Measurements from ENCODE around the gene CDC42. TPM values are rescaled to one million over a fixed set of nuclear protein-coding genes. Genes with fewer than 3 reads are reported as not detected.
A peak's percentile ranks its signal among the peaks of the same experiment; 100 is the strongest.
"Not testable (repeated sequence)": the region's sequence is repeated elsewhere in the genome, so short reads cannot be mapped to it uniquely, and the experiment has no call there.

CDC42 gene
- total RNA-seq: 100 to 1,000 TPM; 365 to 389 TPM

GRCh38 chr1:22052115-22053016, at the start of gene CDC42:
CDC42 (plus strand) TSS chr1:22052709; CDS start chr1:22078479, 25,770 bp downstream.
- ChIA-PET CTCF (interaction anchor here (1.1 to 15.9 kb wide), 5 partner anchors 9 to 53 kb away, joined by 3 to 210 read pairs (median 6); no protein-coding TSS in a partner anchor), POLR2A (interaction anchor here (0.8 to 14.0 kb wide), 14 partner anchors 10 to 270 kb away, joined by 3 to 310 read pairs (median 6); partner anchors contain the start of gene USP48)
- Mint-ChIP-seq H3K27me3 (ENCODE audit: low read depth) (no peaks in the 10 kb centered on the region), H3K4me1 (ENCODE audit: low read depth) (peaks cover 66% of the 10 kb centered on the region), H3K9me3 (ENCODE audit: insufficient read depth) (no peaks in the 10 kb centered on the region), H3K4me3 (peak within 1 kb of the TSS; percentile 93), H3K36me3 (ENCODE audit: low read depth) (peaks cover 39% of the 10 kb centered on the region), H3K27ac (peak within 1 kb of the TSS; percentile 96)
- DNase-seq (peak; percentile 98), ATAC-seq (peak; percentile 92)

- POLR2A ChIA-PET: not testable (repeated sequence)
These were observed 49.6 kb upstream of the CDC42 start for GRCh38 chr1:22002875-22003274.

GRCh38 chr1:22003959-22004358, 48.5 kb upstream of the CDC42 start:
- H3K4me3 Mint-ChIP-seq; CTCF ChIA-PET; H3K36me3 Mint-ChIP-seq (ENCODE audit: low read depth); ATAC-seq; DNase-seq; H3K27me3 Mint-ChIP-seq (ENCODE audit: low read depth); H3K9me3 Mint-ChIP-seq (ENCODE audit: insufficient read depth); H3K27ac Mint-ChIP-seq; POLR2A ChIA-PET; H3K4me1 Mint-ChIP-seq (ENCODE audit: low read depth): not testable (repeated sequence)

More at GRCh38 chr1:22002875-22003274, 49.6 kb upstream of the CDC42 start:
- H3K27me3 Mint-ChIP-seq (ENCODE audit: low read depth); H3K27ac Mint-ChIP-seq; H3K36me3 Mint-ChIP-seq (ENCODE audit: low read depth); CTCF ChIA-PET; DNase-seq; ATAC-seq; H3K9me3 Mint-ChIP-seq (ENCODE audit: insufficient read depth); H3K4me1 Mint-ChIP-seq (ENCODE audit: low read depth); H3K4me3 Mint-ChIP-seq: not testable (repeated sequence)

GRCh38 chr1:22005261-22006149, 47.0 kb upstream of the CDC42 start:
- H3K4me3 Mint-ChIP-seq; H3K27me3 Mint-ChIP-seq (ENCODE audit: low read depth); POLR2A ChIA-PET; H3K9me3 Mint-ChIP-seq (ENCODE audit: insufficient read depth); H3K27ac Mint-ChIP-seq; H3K4me1 Mint-ChIP-seq (ENCODE audit: low read depth); H3K36me3 Mint-ChIP-seq (ENCODE audit: low read depth): not testable (repeated sequence)
- DNase-seq (peak; percentile 67), ATAC-seq (peak; percentile 85)
- CTCF ChIA-PET: interaction anchor here (1.5 kb wide), 1 partner anchor 19 kb away, joined by 6 read pairs; no protein-coding TSS in a partner anchor

- H3K27me3 Mint-ChIP-seq (ENCODE audit: low read depth); DNase-seq; H3K27ac Mint-ChIP-seq; H3K4me3 Mint-ChIP-seq; H3K36me3 Mint-ChIP-seq (ENCODE audit: low read depth); POLR2A ChIA-PET; ATAC-seq; H3K4me1 Mint-ChIP-seq (ENCODE audit: low read depth); H3K9me3 Mint-ChIP-seq (ENCODE audit: insufficient read depth): not testable (repeated sequence)
- CTCF ChIA-PET: interaction anchor here (1.5 kb wide), 1 partner anchor 18 kb away, joined by 6 read pairs; no protein-coding TSS in a partner anchor
These were observed 45.8 kb upstream of the CDC42 start for GRCh38 chr1:22006736-22007135.

GRCh38 chr1:22007262-22007661, 45.2 kb upstream of the CDC42 start:
- not testable (repeated sequence) for ATAC-seq

GRCh38 chr1:22009566-22009965, 42.9 kb upstream of the CDC42 start:
- CTCF ChIA-PET; H3K27ac Mint-ChIP-seq; H3K9me3 Mint-ChIP-seq (ENCODE audit: insufficient read depth); H3K4me1 Mint-ChIP-seq (ENCODE audit: low read depth); H3K36me3 Mint-ChIP-seq (ENCODE audit: low read depth); DNase-seq; H3K27me3 Mint-ChIP-seq (ENCODE audit: low read depth); ATAC-seq; POLR2A ChIA-PET; H3K4me3 Mint-ChIP-seq: not testable (repeated sequence)

More at GRCh38 chr1:22007262-22007661, 45.2 kb upstream of the CDC42 start:
- H3K9me3 Mint-ChIP-seq (ENCODE audit: insufficient read depth); H3K4me1 Mint-ChIP-seq (ENCODE audit: low read depth); H3K27me3 Mint-ChIP-seq (ENCODE audit: low read depth); H3K4me3 Mint-ChIP-seq; DNase-seq; H3K36me3 Mint-ChIP-seq (ENCODE audit: low read depth); H3K27ac Mint-ChIP-seq; POLR2A ChIA-PET; CTCF ChIA-PET: not testable (repeated sequence)

GRCh38 chr1:22012752-22013151, 39.8 kb upstream of the CDC42 start:
- ATAC-seq; H3K4me3 Mint-ChIP-seq; H3K36me3 Mint-ChIP-seq (ENCODE audit: low read depth); POLR2A ChIA-PET; H3K4me1 Mint-ChIP-seq (ENCODE audit: low read depth); DNase-seq; CTCF ChIA-PET; H3K27me3 Mint-ChIP-seq (ENCODE audit: low read depth); H3K27ac Mint-ChIP-seq; H3K9me3 Mint-ChIP-seq (ENCODE audit: insufficient read depth): not testable (repeated sequence)

GRCh38 chr1:22014575-22015206, 37.8 kb upstream of the CDC42 start:
- ATAC-seq; H3K36me3 Mint-ChIP-seq (ENCODE audit: low read depth); DNase-seq; H3K4me3 Mint-ChIP-seq; H3K27me3 Mint-ChIP-seq (ENCODE audit: low read depth); POLR2A ChIA-PET; H3K27ac Mint-ChIP-seq; H3K9me3 Mint-ChIP-seq (ENCODE audit: insufficient read depth): not testable (repeated sequence)
- peaks cover 16% of the 10 kb centered on the region for H3K4me1 Mint-ChIP-seq (ENCODE audit: low read depth)
- CTCF ChIA-PET: interaction anchor here (2.1 kb wide), 1 partner anchor 10 kb away, joined by 6 read pairs; no protein-coding TSS in a partner anchor

GRCh38 chr1:22018583-22019559, 33.6 kb upstream of the CDC42 start:
- POLR2A ChIA-PET: interaction anchor here (0.7 to 10.7 kb wide), 6 partner anchors 11 to 237 kb away, joined by 3 to 310 read pairs (median 6); partner anchors contain the start of gene CDC42

More at GRCh38 chr1:22018583-22019559, 33.6 kb upstream of the CDC42 start:
- CTCF ChIA-PET: interaction anchor here (0.6 to 17.7 kb wide), 8 partner anchors 12 to 398 kb away, joined by 3 to 210 read pairs (median 4); partner anchors contain the start of gene CDC42
- peak overlapping the region; percentile 87 for H3K27ac Mint-ChIP-seq
- peak overlapping the region; percentile 17 for H3K4me3 Mint-ChIP-seq
- H3K27me3 Mint-ChIP-seq (ENCODE audit: low read depth): no peaks in the 10 kb centered on the region
- peaks cover 40% of the 10 kb centered on the region for H3K4me1 Mint-ChIP-seq (ENCODE audit: low read depth)
- no peaks in the 10 kb centered on the region for H3K36me3 Mint-ChIP-seq (ENCODE audit: low read depth)
- DNase-seq (peak; percentile 82), ATAC-seq (peak; percentile 92)
- H3K9me3 Mint-ChIP-seq (ENCODE audit: insufficient read depth): no peaks in the 10 kb centered on the region
